Stimulated activated CD4-positive, alpha-beta T cell treated with anti-CD3 and anti-CD28 coated beads, Interleukin-2, amount 100 ng/mL, for 4 hours (primary cell): Measurements from ENCODE around the gene MMP13.
"Not testable (repeated sequence)": the region's sequence is repeated elsewhere in the genome, so short reads cannot be mapped to it uniquely, and the experiment has no call there.

Source experiments
- DNase-seq: peaks from one replicate; pipeline ENCODE4 v3.0.0-alpha.2; 2020; ENCODE audit warnings: low read depth

Gene MMP13

DNA sequence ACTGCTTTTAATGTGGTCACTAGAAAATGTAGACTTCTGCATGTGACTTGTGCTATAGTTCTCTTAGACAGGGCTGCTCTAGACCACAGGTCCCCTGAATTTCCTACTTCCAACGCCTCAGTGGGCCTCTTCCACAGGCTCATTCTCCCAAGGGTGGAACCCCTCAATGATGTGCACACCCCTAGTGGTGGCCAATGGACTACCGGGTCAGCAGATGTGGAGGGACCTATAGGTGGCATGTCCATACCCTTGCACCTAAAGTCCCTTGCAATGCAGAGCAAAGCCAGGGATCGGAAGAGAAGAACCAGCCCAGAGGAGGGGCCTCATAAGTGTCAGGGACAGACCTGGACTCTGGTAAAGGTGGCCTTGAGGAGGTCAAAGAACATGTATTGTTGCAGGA lies 20.0 kb downstream of the MMP13 start:
- no peak for DNase-seq

DNA sequence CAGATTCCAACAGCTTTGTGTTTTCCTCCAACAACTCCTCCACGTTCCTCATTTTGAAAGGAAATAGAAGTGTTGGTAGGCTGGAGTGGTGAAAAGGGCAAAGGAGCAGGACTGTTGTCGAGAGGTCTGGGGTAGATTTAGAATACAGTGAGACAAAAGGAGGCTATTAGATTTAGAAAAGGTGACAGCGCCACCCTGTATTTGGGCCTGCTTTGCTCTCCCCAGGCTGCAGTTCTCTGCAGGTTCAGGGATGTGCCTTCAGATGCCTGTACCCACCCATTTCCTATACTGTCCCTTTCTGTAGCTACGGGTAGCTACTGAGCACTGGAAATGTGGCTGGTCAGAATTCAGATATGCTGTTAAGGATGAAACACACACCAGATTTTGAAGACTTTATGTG lies 20.8 kb downstream of the MMP13 start:
- no peak for DNase-seq

DNA sequence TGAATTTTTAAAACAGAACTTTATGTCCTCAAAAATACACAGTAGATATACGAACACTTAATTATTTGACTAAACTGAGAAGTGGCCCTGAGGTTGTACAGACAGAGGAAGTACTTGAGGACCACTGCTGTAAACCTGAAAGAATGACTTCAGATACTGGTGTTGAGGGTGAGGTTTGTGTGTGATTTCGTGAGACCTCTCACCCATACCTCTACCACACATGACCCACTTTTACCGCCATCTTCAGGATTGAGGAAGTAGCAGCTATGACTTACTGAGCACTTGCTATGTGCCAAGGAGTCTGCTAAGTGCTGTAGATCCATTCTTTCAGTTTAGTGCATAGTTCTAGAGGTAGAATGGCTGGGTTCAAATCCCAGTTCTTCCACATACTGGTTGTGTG lies 21.9 kb downstream of the MMP13 start:
- DNase-seq = no peak

DNA sequence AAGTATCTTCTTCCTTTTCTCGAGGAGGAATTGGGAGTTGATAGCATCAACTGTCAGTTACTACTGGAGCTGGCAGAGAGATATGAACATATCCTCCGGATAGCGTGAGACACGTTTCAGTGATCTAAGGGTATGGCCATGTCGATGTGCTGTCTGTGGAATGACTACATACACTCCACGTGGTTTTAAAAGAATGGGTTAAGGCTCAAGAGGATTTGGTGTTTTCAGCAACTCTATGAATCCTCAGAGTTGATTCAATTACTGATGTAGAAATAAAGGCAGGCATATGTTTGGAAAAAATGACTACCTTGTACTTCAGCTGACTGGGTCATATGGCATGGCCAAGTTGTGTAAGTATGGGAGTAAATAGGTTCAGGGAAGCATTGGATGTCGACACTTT lies 22.9 kb downstream of the MMP13 start:
- no peak for DNase-seq

- DNase-seq = no peak
Measured at GRCh38 chr11:102930451-102930850, 25.1 kb downstream of the MMP13 start.

GRCh38 chr11:102929972-102930371 lies 25.6 kb downstream of the MMP13 start:
- no peak for DNase-seq

DNA sequence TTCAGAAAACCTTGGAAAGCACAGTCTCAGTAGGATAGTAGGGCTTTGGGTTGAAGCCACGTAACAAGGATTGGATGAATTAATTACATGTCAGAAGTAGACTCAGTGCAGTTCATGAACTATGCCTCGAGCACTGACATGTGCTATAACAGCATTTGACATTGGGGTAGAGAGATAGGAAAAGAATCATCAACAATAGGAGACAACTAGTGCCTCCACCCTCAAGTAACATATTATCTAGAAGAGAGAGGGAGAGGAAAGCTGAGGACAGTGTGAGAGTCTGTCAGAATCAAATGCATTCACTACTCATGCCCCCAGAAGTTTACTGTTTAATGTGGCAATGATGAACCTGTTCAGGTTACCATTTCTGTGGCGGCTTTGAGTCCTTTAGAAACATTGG lies 26.4 kb downstream of the MMP13 start:
- no peak for DNase-seq

- no peak for DNase-seq
Measured at GRCh38 chr11:102928247-102928646, 27.3 kb downstream of the MMP13 start.

DNA sequence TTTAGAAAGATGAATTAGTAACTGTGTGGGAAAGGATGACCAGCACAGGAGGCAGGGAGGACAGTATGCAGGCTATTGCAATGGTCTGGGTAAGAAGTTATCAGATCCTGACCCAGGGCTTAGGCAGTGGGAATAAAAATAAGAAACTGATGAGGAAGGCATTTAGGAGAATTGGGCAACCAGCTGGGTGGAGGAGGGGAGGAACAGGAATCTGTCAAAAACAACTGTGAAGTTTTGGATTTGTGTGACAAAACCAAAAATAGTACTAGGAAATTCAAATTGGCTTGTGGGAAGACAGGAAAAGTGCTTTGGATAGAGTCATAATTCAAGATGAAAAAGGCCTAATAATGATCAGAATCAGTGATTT lies 27.9 kb downstream of the MMP13 start:
- DNase-seq = no peak

- DNase-seq = no peak
Measured at GRCh38 chr11:102926961-102927623, 28.4 kb downstream of the MMP13 start.

DNA sequence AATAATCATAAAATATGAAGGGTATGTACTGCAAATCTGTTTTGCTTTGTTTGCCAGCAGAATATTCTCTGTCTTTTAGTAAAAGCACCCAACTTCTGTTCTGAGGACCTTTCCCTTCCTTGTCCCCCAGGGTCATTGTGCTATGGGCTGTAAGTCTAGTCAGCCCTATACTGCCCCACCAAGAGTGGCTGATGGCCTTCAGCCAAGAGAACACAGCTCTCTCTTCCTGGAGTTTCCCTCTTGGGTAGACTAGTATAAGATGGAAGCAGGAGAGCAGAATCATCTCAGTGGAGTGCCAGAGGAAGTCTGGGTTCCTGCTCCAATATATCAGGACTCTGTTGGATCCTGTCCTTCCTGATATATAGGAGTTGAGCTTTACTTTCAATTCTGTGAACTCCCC lies 29.0 kb downstream of the MMP13 start:
- no peak for DNase-seq

DNA sequence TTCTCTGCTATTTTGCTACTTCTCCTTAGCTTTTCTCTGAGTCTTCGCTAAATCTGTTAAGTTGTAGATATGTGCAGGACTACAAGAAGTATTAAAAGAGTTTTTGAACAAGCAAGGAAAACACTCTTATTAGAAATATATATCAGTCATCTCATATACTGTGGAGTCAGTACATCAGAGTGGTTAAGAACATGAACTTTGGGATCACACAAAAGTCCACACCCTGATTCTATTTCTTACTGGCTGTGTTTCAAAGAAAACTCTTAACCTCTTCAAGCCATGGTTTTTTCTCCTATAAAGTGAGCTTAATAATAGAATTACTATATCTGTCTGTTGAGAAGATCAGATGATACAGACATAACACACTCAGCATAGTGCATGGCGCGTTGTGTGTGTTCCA lies 29.5 kb downstream of the MMP13 start:
- DNase-seq = no peak

DNA sequence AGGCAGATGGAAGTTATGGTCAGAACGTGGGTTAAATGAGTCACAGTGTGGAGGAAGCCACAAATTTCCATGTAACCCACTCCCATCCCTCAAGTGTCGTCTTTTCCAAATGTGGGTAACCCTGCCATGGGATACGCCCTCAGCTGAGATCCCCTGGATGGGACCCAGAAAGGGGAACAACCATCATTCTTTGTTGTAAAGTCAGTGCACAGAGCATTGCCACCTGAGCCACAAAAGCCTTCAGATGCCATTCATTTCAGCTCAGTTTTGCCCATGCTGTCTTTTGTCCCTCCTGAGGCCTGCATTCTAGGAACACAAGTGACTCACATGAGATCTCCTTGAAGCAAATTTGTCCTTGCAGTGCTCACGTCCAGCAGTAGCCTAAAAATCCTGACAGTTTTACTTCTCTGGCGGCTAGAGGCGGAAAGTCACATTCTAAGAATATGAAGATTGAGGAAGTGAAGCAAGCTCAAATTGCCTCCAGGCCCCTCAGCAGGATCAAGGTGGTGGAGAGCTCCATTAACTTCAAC lies 30.6 kb downstream of the MMP13 start:
- DNase-seq = no peak

DNA sequence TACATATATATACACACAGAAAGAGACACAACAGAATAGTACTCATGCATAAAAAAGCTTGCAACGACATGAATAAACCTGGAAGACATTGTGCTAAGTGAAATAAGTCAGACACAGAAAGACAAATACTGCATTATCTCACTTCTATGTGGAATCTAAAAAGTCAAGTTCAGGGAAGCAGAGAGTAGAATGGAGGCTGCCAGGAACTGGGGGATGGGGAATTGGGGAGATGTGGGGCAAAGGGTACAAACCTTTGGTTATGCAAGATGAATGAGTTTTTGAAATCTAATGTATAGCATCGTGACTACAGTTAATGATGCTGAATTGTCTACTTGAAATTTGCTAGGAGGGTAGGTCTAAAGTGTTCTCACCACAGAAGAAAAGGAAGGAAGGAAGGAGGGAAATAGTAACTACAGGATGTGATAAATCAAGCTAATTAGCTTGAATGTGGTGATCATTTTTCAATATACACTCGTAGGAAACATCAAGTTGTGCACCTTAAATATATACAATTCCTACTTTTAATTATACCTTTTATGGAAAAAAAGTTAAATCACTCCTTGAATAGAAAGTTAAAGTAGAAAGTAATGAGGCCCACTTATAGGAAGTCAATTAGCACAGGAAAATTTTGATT lies 33.8 kb downstream of the MMP13 start:
- no peak for DNase-seq

- no peak for DNase-seq
Measured at GRCh38 chr11:102920118-102920684, 35.3 kb downstream of the MMP13 start.

DNA sequence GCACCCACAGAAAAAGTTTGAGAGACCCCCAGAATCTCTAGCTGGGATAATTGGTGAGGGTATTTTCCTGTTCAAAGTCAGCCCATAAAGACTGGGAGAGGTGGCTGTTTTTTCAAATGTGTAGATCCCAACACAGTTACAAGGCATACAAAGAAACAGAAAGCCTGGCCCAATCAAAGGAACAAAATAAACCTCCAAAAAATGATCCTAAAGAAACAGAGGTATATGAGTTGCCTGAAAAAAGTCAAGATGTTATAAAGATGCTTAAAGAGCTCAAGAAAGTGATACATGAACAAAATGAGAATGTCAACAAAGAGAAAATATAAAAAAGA lies 40.5 kb downstream of the MMP13 start:
- no peak for DNase-seq

- no peak for DNase-seq
Measured at GRCh38 chr11:102914238-102915043, 41.1 kb downstream of the MMP13 start.

- no peak for DNase-seq
Measured at GRCh38 chr11:102912482-102912830, 43.1 kb downstream of the MMP13 start.

- DNase-seq = no peak
Measured at GRCh38 chr11:102911758-102912481, 43.6 kb downstream of the MMP13 start.

- not testable (repeated sequence) for DNase-seq
Measured at GRCh38 chr11:102905848-102906247, 49.7 kb downstream of the MMP13 start.

- not testable (repeated sequence) for DNase-seq
Measured at GRCh38 chr11:102903895-102904294, 51.6 kb downstream of the MMP13 start.

- no peak for DNase-seq
Measured at GRCh38 chr11:102900346-102900745, 55.2 kb downstream of the MMP13 start.
